Uterus (tissue), 2 donors: ENCODE measurements around the gene GLI2.

Experiments
- CTCF ChIP-seq, 4 experiments: fragments of 200-600 bp in 2 of 4; fragments of 450-650 bp in 2 of 4; sonication (generic) in 2 of 4; IDR thresholded peaks; one replicate each; pipeline ENCODE4 v1.5.1; 2016 to 2019; ENCODE audit warnings: antibody characterized with exemption in 4 of 4, mild to moderate bottlenecking in 2 of 4, moderate library complexity in 1 of 4
- POLR2A ChIP-seq, 2 donors: fragments of 450-650 bp; IDR thresholded peaks; one replicate each; pipeline ENCODE4 v1.6.1; 2016; ENCODE audit warnings: antibody characterized with exemption in 2 of 2, mild to moderate bottlenecking in 1 of 2, moderate library complexity in 1 of 2

GRCh38 chr2:120775801-120776589 lies 40.3 kb downstream of the GLI2 start:
- TF ChIP-seq POLR2A (IDR thresholded peaks at IDR 0.05) (no peak), CTCF (IDR thresholded peaks at IDR 0.05) (no peak)
